Keratinocyte (primary cell): ENCODE data around the gene PJA2. TPM values are rescaled to one million over a fixed set of nuclear protein-coding genes. Genes with fewer than 3 reads are reported as not detected.
"Not testable (repeated sequence)": the region's sequence is repeated elsewhere in the genome, so short reads cannot be mapped to it uniquely, and the experiment has no call there.

Experiments used
- DNase-seq: peaks from one replicate; pipeline ENCODE4 v3.0.0-alpha.2; 2011; ENCODE audit warnings: low read depth, missing footprints, low spot score
- FAIRE-seq: peaks from 2 replicates; lab custom pipeline; 2011; peaks lifted over from hg19 to GRCh38; lab: Jason Lieb, UNC
- H2AFZ ChIP-seq: 2 replicates; pipeline ENCODE4 v1.6.0; 2012; ENCODE audit warnings: low read length, control low read depth, inconsistent platforms; ENCODE audit not compliant: control insufficient read depth
- H3K27ac ChIP-seq: 2 replicates; pipeline ENCODE4 v1.5.1; 2011; ENCODE audit warnings: low read length; ENCODE audit not compliant: control insufficient read depth, insufficient read depth
- H3K27me3 ChIP-seq: 3 replicates; pipeline ENCODE4 v1.6.0; 2011; ENCODE audit warnings: low read length; ENCODE audit not compliant: control insufficient read depth, insufficient read depth; ENCODE audit errors: extremely low read depth
- H3K36me3 ChIP-seq, 2 experiments: 2 replicates in 1 of 2; 3 replicates in 1 of 2; pipeline ENCODE4 v1.5.1; 2011; ENCODE audit warnings: low read length in 2 of 2, mild to moderate bottlenecking in 1 of 2; ENCODE audit not compliant: control insufficient read depth in 2 of 2, insufficient read depth in 2 of 2; ENCODE audit errors: extremely low read depth in 1 of 2
- H3K4me1 ChIP-seq: 3 replicates; pipeline ENCODE4 v1.5.1; 2011; ENCODE audit warnings: low read length; ENCODE audit not compliant: control insufficient read depth, insufficient read depth; ENCODE audit errors: extremely low read depth
- H3K4me2 ChIP-seq: 3 replicates; pipeline ENCODE4 v1.6.0; 2011; ENCODE audit warnings: low read depth, low read length; ENCODE audit not compliant: control insufficient read depth, insufficient read depth; ENCODE audit errors: extremely low read depth
- H3K4me3 ChIP-seq, 3 experiments: fragments of 200-600 bp in 1 of 3; sonication (generic) in 1 of 3; 2 replicates in 2 of 3; 3 replicates in 1 of 3; pipeline ENCODE4 v1.5.1; 2011 to 2016; ENCODE audit warnings: low read length in 3 of 3, mild to moderate bottlenecking in 3 of 3, control low read depth in 2 of 3, inconsistent platforms in 1 of 3, low read depth in 1 of 3, mixed read lengths in 1 of 3, mixed run types in 1 of 3, moderate library complexity in 1 of 3; ENCODE audit not compliant: control insufficient read depth in 2 of 3, insufficient read depth in 2 of 3; ENCODE audit errors: extremely low read depth in 1 of 3
- H3K79me2 ChIP-seq: 2 replicates; pipeline ENCODE4 v1.6.0; 2012; ENCODE audit warnings: low read length; ENCODE audit not compliant: control insufficient read depth, insufficient read depth
- H3K9ac ChIP-seq: 3 replicates; pipeline ENCODE4 v1.6.0; 2011; ENCODE audit warnings: low read length; ENCODE audit not compliant: control insufficient read depth, insufficient read depth; ENCODE audit errors: extremely low read depth
- H3K9me1 ChIP-seq: 3 replicates; pipeline ENCODE4 v1.6.0; 2011; ENCODE audit warnings: low read length; ENCODE audit not compliant: control insufficient read depth, insufficient read depth; ENCODE audit errors: extremely low read depth
- H3K9me3 ChIP-seq: 2 replicates; pipeline ENCODE4 v1.5.1; 2012; ENCODE audit warnings: low read depth, low read length; ENCODE audit not compliant: control insufficient read depth
- H4K20me1 ChIP-seq: 3 replicates; pipeline ENCODE4 v1.6.0; 2011; ENCODE audit warnings: low read length; ENCODE audit not compliant: control insufficient read depth, insufficient read depth; ENCODE audit errors: extremely low read depth
- CTCF ChIP-seq, 3 experiments: IDR thresholded peaks in 1 of 3; conservative IDR thresholded peaks in 1 of 3; optimal IDR thresholded peaks in 1 of 3; 2 replicates in 2 of 3; 3 replicates in 1 of 3; pipeline versions ENCODE3 to v1.5.1; 2011; ENCODE audit warnings: low read length in 3 of 3, mild to moderate bottlenecking in 3 of 3, moderate library complexity in 2 of 3, control low read depth in 1 of 3, inconsistent platforms in 1 of 3; ENCODE audit not compliant: insufficient read depth in 2 of 3; ENCODE audit errors: extremely low read depth in 1 of 3
- EZH2 ChIP-seq: IDR thresholded peaks from one replicate; pipeline ENCODE4 v1.6.1; 2012; ENCODE audit warnings: inconsistent platforms, mild to moderate bottlenecking, low read length, moderate library complexity
- dilution Hi-C: fragments of 300-500 bp; cut with MboI; formaldehyde crosslinking; loops from one replicate; pipeline ENCODE4 v1.7.0; 2020; ENCODE audit warnings: low sequenced_read_pairs; ENCODE audit not compliant: extremely low pct_ligation_motif_present
- polyA plus RNA-seq, 5 experiments: library from polyadenylated mRNA; depleted of rRNA in 3 of 5; stranded (reverse) in 3 of 5; stranded (forward) in 1 of 5; unstranded in 1 of 5; fragments of >200 nt; gene quantifications; 1 replicate in 1 of 5; 2 replicates in 3 of 5; 3 replicates in 1 of 5; pipeline versions ENCODE4 v1.2.1 to v1.2.3, GENCODE V29; 2011 to 2012; ENCODE audit warnings: missing spikeins in 2 of 5, low read depth in 1 of 5, low replicate concordance in 1 of 5

PJA2 gene
- polyA plus RNA-seq, 1 donor (not counting 4 experiments of a cell fraction or from before 2014, with no cell fraction given): 49.3 TPM

DNA sequence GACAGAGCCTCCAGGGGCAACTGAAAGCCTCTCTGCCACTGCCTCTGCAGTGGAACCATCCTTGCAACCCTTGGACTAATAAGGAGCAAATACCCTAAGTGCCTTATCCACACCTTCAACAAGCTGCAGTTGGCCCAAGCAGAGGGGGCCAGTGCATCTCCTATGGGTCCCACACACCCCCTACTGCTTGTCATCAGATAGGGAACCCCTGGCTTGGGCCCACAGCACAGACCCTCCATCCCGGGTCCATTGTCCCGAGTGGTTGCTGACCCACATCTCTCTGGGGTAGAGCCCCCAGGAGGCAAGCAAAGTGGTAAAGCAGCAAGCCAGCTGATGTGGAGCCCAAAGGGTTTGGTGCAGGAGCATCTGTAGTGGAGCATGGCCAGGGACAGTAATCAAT, 119.5 kb downstream of the PJA2 start:
- H3K4me1 ChIP-seq: no peaks in the 10 kb centered on the region
- TF ChIP-seq EZH2 (no peak), CTCF (optimal IDR thresholded peaks at IDR 0.05 in 1 of 3, IDR thresholded peaks at IDR 0.05 in 1 of 3, conservative IDR thresholded peaks at IDR 0.05 in 1 of 3; ENCODE audit: extremely low read depth in 1 of 3, insufficient read depth in 2 of 3, low read length in 3 of 3) (no peak)
- H3K79me2 ChIP-seq: no peaks in the 10 kb centered on the region
- DNase-seq (no peak), FAIRE-seq (no peak)
- no peaks in the 10 kb centered on the region for H4K20me1 ChIP-seq
- no peak overlapping the region for H3K9ac ChIP-seq
- dilution Hi-C loops: no loop called here
- no peak overlapping the region for H3K4me3 ChIP-seq
- H3K9me1 ChIP-seq: no peaks in the 10 kb centered on the region
- H3K27ac ChIP-seq: no peak overlapping the region
- H3K36me3 ChIP-seq: no peaks in the 10 kb centered on the region
- no peak overlapping the region for H2AFZ ChIP-seq
- no peaks in the 10 kb centered on the region for H3K9me3 ChIP-seq
- H3K4me2 ChIP-seq: no peak overlapping the region
- no peaks in the 10 kb centered on the region for H3K27me3 ChIP-seq

- dilution Hi-C loops: not testable (repeated sequence)
Measured at GRCh38 chr5:109286628-109287027, 123.1 kb downstream of the PJA2 start.

More at GRCh38 chr5:109286628-109287027, 123.1 kb downstream of the PJA2 start:
- H3K79me2 ChIP-seq, H3K4me3 ChIP-seq, H3K9ac ChIP-seq, H3K36me3 ChIP-seq, H3K9me1 ChIP-seq, DNase-seq, H3K4me2 ChIP-seq, FAIRE-seq, H3K9me3 ChIP-seq, H3K4me1 ChIP-seq, H3K27ac ChIP-seq, H2AFZ ChIP-seq, H3K27me3 ChIP-seq, H4K20me1 ChIP-seq: not testable (repeated sequence)
